ENCODE measurements around the gene MARCHF7. TPM values are rescaled to one million over a fixed set of nuclear protein-coding genes. Genes with fewer than 3 reads are reported as not detected.

Gene MARCHF7
- total RNA-seq, 1 experiment from 2014 or later, result 38.3 TPM

DNA sequence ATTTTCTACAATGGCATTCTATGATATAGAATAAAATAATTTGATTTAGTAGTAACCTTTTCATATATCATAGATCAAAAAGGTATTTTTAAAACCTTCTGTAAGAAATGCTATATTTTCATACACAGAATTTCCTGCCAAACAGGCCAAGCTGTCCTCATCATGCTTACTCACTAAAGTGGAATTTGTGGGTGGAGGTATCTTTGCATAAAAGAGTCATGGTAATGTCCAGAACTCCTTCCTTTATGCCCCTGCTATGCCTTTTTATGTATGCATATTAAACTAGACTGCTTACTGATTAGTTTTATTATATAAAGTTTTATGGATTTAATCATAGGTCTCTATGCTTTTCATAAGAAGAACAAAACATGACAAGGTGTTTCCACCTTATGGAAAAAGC lies 27.5 kb upstream of the MARCHF7 start:
- Histone ChIP-seq H3F3A (ENCODE audit: insufficient read depth, low read depth) (no peaks in the 10 kb centered on the region), H3K27ac (peak overlapping the region; percentile 63), H3K4me1 (replicated peaks; ENCODE audit: insufficient read depth) (peaks cover 13% of the 10 kb centered on the region), H3K9me2 (ENCODE audit: insufficient read depth) (no peaks in the 10 kb centered on the region), H3K36me3 (ENCODE audit: low read depth) (no peaks in the 10 kb centered on the region), H3K79me2 (ENCODE audit: low read depth) (no peaks in the 10 kb centered on the region), H3K9me3 (ENCODE audit: insufficient read depth, low read depth) (no peaks in the 10 kb centered on the region; the same call in 1 of the 2 replicates), H3K4me2 (peak overlapping the region; percentile 28), H3K4me3 (no peak overlapping the region), H3K27me3 (ENCODE audit: insufficient read depth, low read depth) (no peaks in the 10 kb centered on the region), H2AFZ (no peak overlapping the region), H4K20me1 (ENCODE audit: insufficient read depth) (no peaks in the 10 kb centered on the region)
- DNase-seq, result peak in 1 of 2 experiments; percentile 64
- no peak for TF ChIP-seq EZH2 (IDR thresholded peaks at IDR 0.05; ENCODE audit: low read depth)
- intact Hi-C loops (cut with micrococcal nuclease; ENCODE audit: unreplicated experiment), result no loop called here
- ChIA-PET POLR2A (ENCODE audit: unreplicated experiment) (no interaction called here), CTCF (no interaction called here)
- BruUV-seq (replicated peaks), result no TSS peak

DNA sequence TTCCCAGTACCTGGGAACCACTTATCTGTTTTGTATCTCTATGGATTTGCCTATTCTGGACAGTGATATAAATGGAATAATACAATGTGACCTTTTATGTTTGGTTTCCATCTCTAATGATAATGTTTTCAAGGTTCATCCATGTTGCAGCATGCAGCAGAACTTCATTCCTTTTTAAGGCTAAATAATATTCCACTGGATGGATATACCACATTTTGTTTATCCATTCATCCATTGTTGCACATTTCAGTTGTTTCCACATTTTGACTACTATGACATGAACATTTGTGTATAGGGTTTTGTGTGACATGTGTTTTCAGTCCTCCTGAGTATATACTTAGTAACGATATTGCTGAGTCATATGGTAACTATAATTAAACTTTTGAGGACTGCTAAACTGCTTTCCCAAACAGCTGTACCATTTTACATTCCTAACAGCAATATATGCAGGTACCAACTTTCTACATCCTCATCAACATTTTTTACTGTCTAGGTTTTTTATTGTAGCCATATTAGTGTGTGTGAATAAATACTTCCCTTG lies 17.7 kb upstream of the MARCHF7 start:
- Histone ChIP-seq H3K4me1 (replicated peaks; ENCODE audit: insufficient read depth) (no peaks in the 10 kb centered on the region), H3F3A (ENCODE audit: insufficient read depth, low read depth) (no peaks in the 10 kb centered on the region), H3K4me2 (no peak overlapping the region), H3K36me3 (ENCODE audit: low read depth) (no peaks in the 10 kb centered on the region), H3K79me2 (ENCODE audit: low read depth) (no peaks in the 10 kb centered on the region), H4K20me1 (ENCODE audit: insufficient read depth) (no peaks in the 10 kb centered on the region), H3K27ac (no peak overlapping the region), H2AFZ (no peak overlapping the region), H3K9me2 (ENCODE audit: insufficient read depth) (no peaks in the 10 kb centered on the region), H3K4me3 (no peak overlapping the region), H3K9me3 (ENCODE audit: insufficient read depth, low read depth) (no peaks in the 10 kb centered on the region), H3K27me3 (ENCODE audit: insufficient read depth, low read depth) (no peaks in the 10 kb centered on the region)
- ChIA-PET CTCF (no interaction called here), POLR2A (ENCODE audit: unreplicated experiment) (no interaction called here)
- TF ChIP-seq, protein P1, sequence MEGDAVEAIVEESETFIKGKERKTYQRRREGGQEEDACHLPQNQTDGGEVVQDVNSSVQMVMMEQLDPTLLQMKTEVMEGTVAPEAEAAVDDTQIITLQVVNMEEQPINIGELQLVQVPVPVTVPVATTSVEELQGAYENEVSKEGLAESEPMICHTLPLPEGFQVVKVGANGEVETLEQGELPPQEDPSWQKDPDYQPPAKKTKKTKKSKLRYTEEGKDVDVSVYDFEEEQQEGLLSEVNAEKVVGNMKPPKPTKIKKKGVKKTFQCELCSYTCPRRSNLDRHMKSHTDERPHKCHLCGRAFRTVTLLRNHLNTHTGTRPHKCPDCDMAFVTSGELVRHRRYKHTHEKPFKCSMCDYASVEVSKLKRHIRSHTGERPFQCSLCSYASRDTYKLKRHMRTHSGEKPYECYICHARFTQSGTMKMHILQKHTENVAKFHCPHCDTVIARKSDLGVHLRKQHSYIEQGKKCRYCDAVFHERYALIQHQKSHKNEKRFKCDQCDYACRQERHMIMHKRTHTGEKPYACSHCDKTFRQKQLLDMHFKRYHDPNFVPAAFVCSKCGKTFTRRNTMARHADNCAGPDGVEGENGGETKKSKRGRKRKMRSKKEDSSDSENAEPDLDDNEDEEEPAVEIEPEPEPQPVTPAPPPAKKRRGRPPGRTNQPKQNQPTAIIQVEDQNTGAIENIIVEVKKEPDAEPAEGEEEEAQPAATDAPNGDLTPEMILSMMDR (conservative IDR thresholded peaks at IDR 0.05), result no peak
- TF ChIP-seq EZH2 (IDR thresholded peaks at IDR 0.05; ENCODE audit: low read depth), result no peak
- no TSS peak for BruUV-seq (replicated peaks)
- intact Hi-C loops (cut with micrococcal nuclease; ENCODE audit: unreplicated experiment), result no loop called here
- no peak for DNase-seq

DNA sequence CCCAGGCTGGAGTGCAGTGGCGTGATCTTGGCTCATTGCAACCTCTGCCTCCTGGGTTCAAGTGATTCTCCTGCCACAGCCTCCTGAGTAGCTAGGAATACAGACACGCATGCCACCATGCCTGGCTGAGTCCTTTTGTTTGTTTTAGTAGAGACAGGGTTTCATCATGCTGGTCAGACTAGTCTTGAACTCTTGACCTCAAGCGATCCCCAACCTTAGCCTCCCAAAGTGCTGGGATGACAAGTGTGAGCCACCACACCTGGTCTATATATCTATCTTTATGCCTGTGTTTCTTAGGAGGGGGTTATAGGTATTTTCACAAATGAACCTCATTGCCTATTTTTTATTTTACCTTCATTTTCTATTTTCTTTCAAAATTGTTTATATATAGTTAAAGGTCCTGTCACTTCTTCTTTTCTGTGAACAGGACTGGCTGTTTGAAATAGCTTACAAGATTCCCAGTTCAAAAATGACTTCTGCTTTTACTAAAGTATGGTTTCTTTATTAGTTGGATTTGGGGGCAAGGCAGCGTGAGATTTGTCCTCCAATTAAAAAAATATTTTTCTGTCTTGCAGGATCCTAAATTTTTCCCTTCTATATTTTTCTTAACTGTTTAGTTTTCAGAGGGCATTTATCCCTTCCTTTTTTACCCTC lies 16.4 kb upstream of the MARCHF7 start:
- Histone ChIP-seq H3K4me2 (no peak overlapping the region), H4K20me1 (ENCODE audit: insufficient read depth) (no peaks in the 10 kb centered on the region), H2AFZ (no peak overlapping the region), H3F3A (ENCODE audit: insufficient read depth, low read depth) (no peaks in the 10 kb centered on the region), H3K4me3 (no peak overlapping the region), H3K27ac (no peak overlapping the region), H3K4me1 (replicated peaks; ENCODE audit: insufficient read depth) (no peaks in the 10 kb centered on the region), H3K79me2 (ENCODE audit: low read depth) (no peaks in the 10 kb centered on the region), H3K9me2 (ENCODE audit: insufficient read depth) (no peaks in the 10 kb centered on the region), H3K9me3 (ENCODE audit: insufficient read depth, low read depth) (no peaks in the 10 kb centered on the region), H3K27me3 (ENCODE audit: insufficient read depth, low read depth) (no peaks in the 10 kb centered on the region), H3K36me3 (ENCODE audit: low read depth) (no peaks in the 10 kb centered on the region)
- DNase-seq, result no peak
- intact Hi-C loops (cut with micrococcal nuclease; ENCODE audit: unreplicated experiment), result no loop called here
- TF ChIP-seq, protein P1 (conservative IDR thresholded peaks at IDR 0.05), result no peak
- TF ChIP-seq EZH2 (IDR thresholded peaks at IDR 0.05; ENCODE audit: low read depth), result no peak
- POLR2A ChIA-PET (ENCODE audit: unreplicated experiment), result no interaction called here
- no TSS peak for BruUV-seq (replicated peaks)
- CTCF ChIA-PET, result no interaction called here

All from PC-9 (cell line).